CD14-positive monocyte (primary cell): ENCODE results near the gene OCSTAMP. TPM values are rescaled to one million over a fixed set of nuclear protein-coding genes. Genes with fewer than 3 reads are reported as not detected.

Source experiments
- DNase-seq, 3 donors: peaks; one replicate each; pipeline ENCODE4 v3.0.0-alpha.2; 2011 to 2022
- H2AFZ ChIP-seq: 2 replicates; pipeline ENCODE4 v1.6.0; 2012; ENCODE audit warnings: mild to moderate bottlenecking, low read depth, low read length, inconsistent platforms; ENCODE audit not compliant: insufficient read depth, poor library complexity, severe bottlenecking
- H3K27ac ChIP-seq, 2 donors: 1 replicate in 1 of 2; 2 replicates in 1 of 2; pipeline ENCODE4 v1.5.1; 2012 to 2013; ENCODE audit warnings: low read length in 2 of 2, control low read depth in 1 of 2, inconsistent platforms in 1 of 2, low read depth in 1 of 2, mild to moderate bottlenecking in 1 of 2
- H3K27me3 ChIP-seq, 2 donors: one replicate each; pipeline versions ENCODE4 v1.6.0 to v1.6.1; 2011 to 2013; ENCODE audit warnings: low read length in 2 of 2; ENCODE audit not compliant: control insufficient read depth in 2 of 2, insufficient read depth in 2 of 2
- H3K36me3 ChIP-seq, 2 donors: replicated peaks in 1 of 2; 1 replicate in 1 of 2; 2 replicates in 1 of 2; pipeline versions ENCODE4 v1.5.1 to v1.6.1; 2012 to 2013; ENCODE audit warnings: low read length in 2 of 2, control low read depth in 1 of 2, inconsistent platforms in 1 of 2, mild to moderate bottlenecking in 1 of 2; ENCODE audit not compliant: insufficient read depth in 2 of 2, control insufficient read depth in 1 of 2
- H3K4me1 ChIP-seq, 2 donors: 1 replicate in 1 of 2; 2 replicates in 1 of 2; pipeline versions ENCODE4 v1.5.1 to v1.6.1; 2012 to 2013; ENCODE audit warnings: low read length in 2 of 2, control low read depth in 1 of 2, inconsistent platforms in 1 of 2, mild to moderate bottlenecking in 1 of 2, moderate library complexity in 1 of 2; ENCODE audit not compliant: insufficient read depth in 2 of 2, control insufficient read depth in 1 of 2
- H3K4me2 ChIP-seq: replicated peaks from 2 replicates; pipeline ENCODE3; 2012; ENCODE audit warnings: low read length, moderate library complexity, mild to moderate bottlenecking; ENCODE audit not compliant: poor library complexity, severe bottlenecking; ENCODE audit errors: extremely low read depth
- H3K4me3 ChIP-seq, 3 experiments: fragments of 200-600 bp in 1 of 3; sonication (generic) in 1 of 3; replicated peaks in 1 of 3; 1 replicate in 2 of 3; 2 replicates in 1 of 3; pipeline ENCODE4 v1.5.1; 2011 to 2013; ENCODE audit warnings: low read length in 3 of 3, mild to moderate bottlenecking in 3 of 3, control low read depth in 2 of 3, low read depth in 2 of 3, inconsistent platforms in 1 of 3, moderate library complexity in 1 of 3
- H3K79me2 ChIP-seq: 2 replicates; pipeline ENCODE4 v1.6.0; 2012; ENCODE audit warnings: mild to moderate bottlenecking, control low read depth, inconsistent platforms, low read length, moderate library complexity; ENCODE audit not compliant: insufficient read depth
- H3K9ac ChIP-seq: 2 replicates; pipeline ENCODE4 v1.6.0; 2017; ENCODE audit warnings: low read length, mild to moderate bottlenecking; ENCODE audit not compliant: insufficient read depth, poor library complexity, severe bottlenecking
- H3K9me3 ChIP-seq, 2 donors: replicated peaks in 1 of 2; 1 replicate in 1 of 2; 2 replicates in 1 of 2; pipeline versions ENCODE4 v1.5.1 to v1.6.1; 2012 to 2013; ENCODE audit warnings: low read length in 2 of 2, control low read depth in 1 of 2; ENCODE audit not compliant: control insufficient read depth in 1 of 2, insufficient read depth in 1 of 2
- H4K20me1 ChIP-seq: 2 replicates; pipeline ENCODE4 v1.6.0; 2012; ENCODE audit warnings: mild to moderate bottlenecking, low read length, control low read depth, moderate library complexity; ENCODE audit not compliant: insufficient read depth
- H3K27ac Mint-ChIP-seq, 7 donors: one replicate each; pipeline ENCODE4 v1.8.0; 2020; ENCODE audit warnings: mild to moderate bottlenecking in 7 of 7, mixed read lengths in 7 of 7, moderate library complexity in 6 of 7, inconsistent platforms in 2 of 7
- H3K27me3 Mint-ChIP-seq, 3 donors: one replicate each; pipeline ENCODE4 v1.8.0; 2021 to 2022; ENCODE audit warnings: low read depth in 3 of 3, mild to moderate bottlenecking in 3 of 3, mixed read lengths in 3 of 3, moderate library complexity in 3 of 3, inconsistent platforms in 1 of 3
- H3K36me3 Mint-ChIP-seq, 2 donors: one replicate each; pipeline ENCODE4 v1.8.0; 2020; ENCODE audit warnings: mixed read lengths in 2 of 2, inconsistent platforms in 1 of 2, mild to moderate bottlenecking in 1 of 2
- H3K4me1 Mint-ChIP-seq: one replicate; pipeline ENCODE4 v1.8.0; 2020; ENCODE audit warnings: mild to moderate bottlenecking, mixed read lengths
- H3K4me3 Mint-ChIP-seq, 2 donors: one replicate each; pipeline ENCODE4 v1.8.0; 2020; ENCODE audit warnings: mild to moderate bottlenecking in 2 of 2, mixed read lengths in 2 of 2, moderate library complexity in 1 of 2
- H3K9me3 Mint-ChIP-seq, 7 donors: one replicate each; pipeline ENCODE4 v1.8.0; 2020 to 2022; ENCODE audit warnings: mixed read lengths in 7 of 7, mild to moderate bottlenecking in 6 of 7, moderate library complexity in 6 of 7, inconsistent platforms in 2 of 7
- WGBS: methylation state at CpG from one replicate; pipeline ENCODE4 v1.1.5; 2013; ENCODE audit warnings: missing lambda C conversion rate; ENCODE audit not compliant: insufficient coverage; 5-methylcytosine and 5-hydroxymethylcytosine counted together
- intact Hi-C, 2 donors: fragments of 100-400 bp; cut with micrococcal nuclease; formaldehyde crosslinking; loops; one replicate each; pipeline versions ENCODE4 v1.15.0 to v1.15.1; 2023
- polyA plus RNA-seq, 3 donors: library from polyadenylated mRNA; depleted of rRNA in 1 of 3; unstranded in 2 of 3; stranded (reverse) in 1 of 3; fragments of 300-500 nt in 2 of 3; fragments of >200 nt in 1 of 3; fragmentation: Illumina TruSeq in 2 of 3; gene quantifications; 1 replicate in 2 of 3; 2 replicates in 1 of 3; pipeline ENCODE4 v1.2.3, GENCODE V29; 2012 to 2021
- TF ChIP-seq, protein P1 (sequence below): fragments of 200-600 bp; IDR thresholded peaks from one replicate; pipeline ENCODE4 v1.8.0; 2022; ENCODE audit warnings: antibody characterized with exemption, mild to moderate bottlenecking

Gene OCSTAMP
- polyA plus RNA-seq, 3 donors: not detected

DNA sequence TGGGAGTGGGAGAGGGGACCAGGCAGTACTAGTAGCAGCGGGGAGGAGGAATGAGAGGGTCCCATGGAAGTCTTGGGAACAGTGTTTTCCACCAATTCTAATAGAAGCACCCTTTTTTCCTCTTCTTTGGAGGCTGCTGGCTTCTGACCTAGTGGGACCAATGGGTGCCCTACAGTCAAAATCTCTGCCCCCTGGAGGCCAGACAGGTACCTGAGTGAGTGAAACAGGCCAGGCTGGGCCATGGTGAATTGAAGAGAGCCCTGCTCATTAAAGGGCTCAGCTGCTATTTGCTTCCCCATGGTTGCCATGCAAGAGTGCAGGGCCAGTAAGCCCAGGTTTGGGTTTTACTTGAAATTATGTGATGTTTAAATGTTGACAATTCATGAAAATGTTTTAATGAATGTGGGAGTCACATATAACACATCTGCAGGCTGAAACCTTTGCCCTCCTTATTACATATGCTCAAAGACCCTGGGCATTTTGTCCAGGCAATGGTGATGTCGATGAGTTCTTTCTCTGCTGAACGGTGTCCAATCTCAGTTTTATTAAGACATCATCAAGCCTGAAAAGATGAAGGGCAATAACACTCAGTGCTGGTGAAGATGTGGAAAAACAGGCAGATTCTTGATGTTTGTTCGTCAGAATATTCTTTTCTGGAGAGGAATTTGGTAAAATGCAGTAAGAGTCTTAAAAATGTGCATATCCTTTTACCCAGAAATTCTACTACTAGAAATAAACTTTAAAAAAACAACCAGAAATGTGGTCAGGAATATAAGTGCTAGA lies 42.3 kb upstream of the OCSTAMP start:
- no CpG with 5 or more reads among the region's 4 CpGs for WGBS
- DNase-seq: no peak
- H3K4me2 ChIP-seq: no peak overlapping the region
- H3K4me1 Mint-ChIP-seq: no peaks in the 10 kb centered on the region
- intact Hi-C loops: no loop called here
- no peaks in the 10 kb centered on the region for H4K20me1 ChIP-seq
- no peaks in the 10 kb centered on the region for H3K79me2 ChIP-seq
- H3K27me3 Mint-ChIP-seq: peaks cover 3 to 15% (median 8%) of the 10 kb centered on the region in 3 donors
- H3K4me1 ChIP-seq: no peaks in the 10 kb centered on the region
- peaks cover 0 to 3% (median 0%) of the 10 kb centered on the region in 7 donors for H3K9me3 Mint-ChIP-seq
- no peaks in the 10 kb centered on the region for H3K9me3 ChIP-seq
- H3K27ac ChIP-seq: no peak overlapping the region
- no peak overlapping the region for H2AFZ ChIP-seq
- no peaks in the 10 kb centered on the region for H3K36me3 Mint-ChIP-seq
- H3K4me3 Mint-ChIP-seq: no peak overlapping the region
- peaks cover 0 to 8% of the 10 kb centered on the region in 2 donors for H3K27me3 ChIP-seq
- TF ChIP-seq, protein P1, sequence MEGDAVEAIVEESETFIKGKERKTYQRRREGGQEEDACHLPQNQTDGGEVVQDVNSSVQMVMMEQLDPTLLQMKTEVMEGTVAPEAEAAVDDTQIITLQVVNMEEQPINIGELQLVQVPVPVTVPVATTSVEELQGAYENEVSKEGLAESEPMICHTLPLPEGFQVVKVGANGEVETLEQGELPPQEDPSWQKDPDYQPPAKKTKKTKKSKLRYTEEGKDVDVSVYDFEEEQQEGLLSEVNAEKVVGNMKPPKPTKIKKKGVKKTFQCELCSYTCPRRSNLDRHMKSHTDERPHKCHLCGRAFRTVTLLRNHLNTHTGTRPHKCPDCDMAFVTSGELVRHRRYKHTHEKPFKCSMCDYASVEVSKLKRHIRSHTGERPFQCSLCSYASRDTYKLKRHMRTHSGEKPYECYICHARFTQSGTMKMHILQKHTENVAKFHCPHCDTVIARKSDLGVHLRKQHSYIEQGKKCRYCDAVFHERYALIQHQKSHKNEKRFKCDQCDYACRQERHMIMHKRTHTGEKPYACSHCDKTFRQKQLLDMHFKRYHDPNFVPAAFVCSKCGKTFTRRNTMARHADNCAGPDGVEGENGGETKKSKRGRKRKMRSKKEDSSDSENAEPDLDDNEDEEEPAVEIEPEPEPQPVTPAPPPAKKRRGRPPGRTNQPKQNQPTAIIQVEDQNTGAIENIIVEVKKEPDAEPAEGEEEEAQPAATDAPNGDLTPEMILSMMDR: peak; percentile 8
- H3K9ac ChIP-seq: no peak overlapping the region
- no peak overlapping the region for H3K4me3 ChIP-seq
- no peak overlapping the region for H3K27ac Mint-ChIP-seq
- H3K36me3 ChIP-seq: no peaks in the 10 kb centered on the region

DNA sequence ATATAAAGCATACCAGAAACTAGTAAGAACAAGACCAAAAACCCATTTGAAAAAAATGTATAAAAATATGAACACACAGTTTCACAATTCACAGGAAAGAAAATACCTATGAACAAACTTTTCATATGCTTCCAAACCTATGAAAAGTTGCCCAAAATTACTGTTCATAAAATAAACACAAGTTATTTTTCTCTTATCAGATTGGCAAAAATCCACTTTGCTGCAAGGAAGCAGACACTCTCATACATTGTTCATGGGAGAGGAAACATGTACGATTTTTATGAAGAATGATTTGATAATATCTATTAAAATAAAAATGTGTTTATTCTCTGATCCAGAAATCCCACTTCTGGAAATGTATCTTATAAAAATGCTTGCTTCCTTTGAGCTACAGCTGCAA lies 40.0 kb upstream of the OCSTAMP start:
- no peaks in the 10 kb centered on the region for H3K79me2 ChIP-seq
- H3K27ac Mint-ChIP-seq: no peak overlapping the region
- H3K27ac ChIP-seq: no peak overlapping the region
- H3K4me1 ChIP-seq: no peaks in the 10 kb centered on the region
- intact Hi-C loops: no loop called here
- H3K9me3 Mint-ChIP-seq: peaks cover 0 to 3% (median 0%) of the 10 kb centered on the region in 7 donors
- H3K9me3 ChIP-seq: no peaks in the 10 kb centered on the region
- peaks cover 3 to 10% (median 6%) of the 10 kb centered on the region in 3 donors for H3K27me3 Mint-ChIP-seq
- no peak overlapping the region for H2AFZ ChIP-seq
- H3K9ac ChIP-seq: no peak overlapping the region
- peaks cover 0 to 8% of the 10 kb centered on the region in 2 donors for H3K27me3 ChIP-seq
- no peaks in the 10 kb centered on the region for H4K20me1 ChIP-seq
- no peaks in the 10 kb centered on the region for H3K4me1 Mint-ChIP-seq
- TF ChIP-seq, protein P1: no peak
- no peak overlapping the region for H3K4me3 ChIP-seq
- no peaks in the 10 kb centered on the region for H3K36me3 ChIP-seq
- no CpG with 5 or more reads among the region's 1 CpG for WGBS
- H3K4me3 Mint-ChIP-seq: no peak overlapping the region
- H3K4me2 ChIP-seq: no peak overlapping the region
- no peaks in the 10 kb centered on the region for H3K36me3 Mint-ChIP-seq
- no peak for DNase-seq
